Colonic mucosa (tissue), 4 donors: ENCODE results near the gene TEX14. TPM values are rescaled to one million over a fixed set of nuclear protein-coding genes. Genes with fewer than 3 reads are reported as not detected.

Experiments used
- DNase-seq: peaks from one replicate; pipeline ENCODE4 v3.0.0-alpha.2; 2020
- H3K27ac ChIP-seq: fragments of 200-600 bp; one replicate; pipeline ENCODE4 v1.8.0; 2021
- H3K27me3 ChIP-seq: fragments of 200-600 bp; one replicate; pipeline ENCODE4 v1.8.0; 2021
- H3K36me3 ChIP-seq: fragments of 200-600 bp; one replicate; pipeline ENCODE4 v1.8.0; 2021
- H3K4me1 ChIP-seq: fragments of 200-600 bp; one replicate; pipeline ENCODE4 v1.8.0; 2021; ENCODE audit warnings: mild to moderate bottlenecking
- H3K4me3 ChIP-seq: fragments of 200-600 bp; one replicate; pipeline ENCODE4 v1.8.0; 2021
- H3K9ac ChIP-seq, 2 donors: one replicate each; pipeline ENCODE4 v1.7.0; 2013; ENCODE audit warnings: control low read depth in 2 of 2, low read depth in 2 of 2, low read length in 2 of 2
- H3K9me3 ChIP-seq: fragments of 200-600 bp; one replicate; pipeline ENCODE4 v1.8.0; 2021
- intact Hi-C: fragments of 100-400 bp; cut with DNase I; formaldehyde crosslinking; loops from one replicate; pipeline ENCODE4 v1.14.1; 2022
- total RNA-seq, 2 donors: library from RNA; stranded (reverse); fragmentation: NEBNext Ultra II Directional in 1 of 2; extraction: Animal tissue kit (Norgen Biotek cat#: 25700) in 1 of 2; gene quantifications; one replicate each; pipeline ENCODE4 v1.2.1, GENCODE V29; 2021
- TF ChIP-seq, protein P1 (sequence below): fragments of 200-600 bp; IDR thresholded peaks from one replicate; pipeline ENCODE4 v1.8.0; 2022; ENCODE audit warnings: antibody characterized with exemption, mild to moderate bottlenecking
- donor health status: healthy.
- donor health status: DM: no; HTN: no; CAD: no.
- donor health status: DM: no; HTN: no; CAD: no.

Gene TEX14
- total RNA-seq, 2 donors from 2014 or later: 0.10 TPM; not detected in 1

DNA sequence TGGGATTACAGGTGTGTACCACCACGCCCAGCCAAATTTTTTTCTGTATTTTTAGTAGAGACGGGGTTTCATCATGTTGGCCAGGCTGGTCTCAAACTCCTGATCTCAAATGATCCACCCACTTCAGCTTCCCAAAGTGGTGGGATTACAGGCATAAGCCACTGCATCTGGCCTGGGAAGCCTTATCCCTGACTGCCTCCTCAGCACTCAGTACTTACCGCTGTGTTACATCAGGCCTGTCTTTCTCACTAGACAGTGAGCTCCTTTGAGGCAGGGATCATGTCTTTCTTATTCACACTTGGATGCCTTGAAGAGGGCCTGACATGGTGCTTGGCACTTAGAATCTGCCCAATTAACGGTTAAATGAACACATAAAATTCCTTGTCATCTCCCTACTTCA is 121.1 kb downstream of the TEX14 start:
- DNase-seq: no peak
- Histone ChIP-seq H3K9ac (no peak overlapping the region), H3K27ac (no peak overlapping the region), H3K36me3 (no peaks in the 10 kb centered on the region), H3K4me1 (no peaks in the 10 kb centered on the region), H3K9me3 (no peaks in the 10 kb centered on the region), H3K4me3 (no peak overlapping the region), H3K27me3 (no peaks in the 10 kb centered on the region)
- TF ChIP-seq, protein P1, sequence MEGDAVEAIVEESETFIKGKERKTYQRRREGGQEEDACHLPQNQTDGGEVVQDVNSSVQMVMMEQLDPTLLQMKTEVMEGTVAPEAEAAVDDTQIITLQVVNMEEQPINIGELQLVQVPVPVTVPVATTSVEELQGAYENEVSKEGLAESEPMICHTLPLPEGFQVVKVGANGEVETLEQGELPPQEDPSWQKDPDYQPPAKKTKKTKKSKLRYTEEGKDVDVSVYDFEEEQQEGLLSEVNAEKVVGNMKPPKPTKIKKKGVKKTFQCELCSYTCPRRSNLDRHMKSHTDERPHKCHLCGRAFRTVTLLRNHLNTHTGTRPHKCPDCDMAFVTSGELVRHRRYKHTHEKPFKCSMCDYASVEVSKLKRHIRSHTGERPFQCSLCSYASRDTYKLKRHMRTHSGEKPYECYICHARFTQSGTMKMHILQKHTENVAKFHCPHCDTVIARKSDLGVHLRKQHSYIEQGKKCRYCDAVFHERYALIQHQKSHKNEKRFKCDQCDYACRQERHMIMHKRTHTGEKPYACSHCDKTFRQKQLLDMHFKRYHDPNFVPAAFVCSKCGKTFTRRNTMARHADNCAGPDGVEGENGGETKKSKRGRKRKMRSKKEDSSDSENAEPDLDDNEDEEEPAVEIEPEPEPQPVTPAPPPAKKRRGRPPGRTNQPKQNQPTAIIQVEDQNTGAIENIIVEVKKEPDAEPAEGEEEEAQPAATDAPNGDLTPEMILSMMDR: no peak
- intact Hi-C loops: no loop called here

DNA sequence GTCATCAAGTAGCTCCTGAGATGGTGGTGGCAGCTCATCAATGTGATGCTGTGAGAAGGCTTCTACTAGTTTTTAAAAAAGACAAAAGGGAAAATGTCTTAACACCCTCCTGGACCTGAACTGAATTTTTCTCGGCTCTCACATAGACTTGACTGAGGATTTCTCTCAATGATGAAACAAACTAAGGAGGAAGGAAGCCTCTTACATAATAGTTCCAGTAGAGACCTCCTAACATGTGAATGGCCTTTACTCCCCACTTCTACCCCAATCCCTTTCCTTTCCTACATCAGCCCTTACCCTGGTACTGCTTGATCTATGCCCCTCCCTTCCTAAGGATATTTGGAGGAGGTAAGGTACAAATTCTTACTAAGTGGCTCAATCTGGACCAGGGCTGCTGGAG is 122.6 kb downstream of the TEX14 start:
- intact Hi-C loops: no loop called here
- H3K9me3 ChIP-seq: no peaks in the 10 kb centered on the region
- H3K27ac ChIP-seq: no peak overlapping the region
- no peaks in the 10 kb centered on the region for H3K36me3 ChIP-seq
- DNase-seq: no peak
- no peaks in the 10 kb centered on the region for H3K4me1 ChIP-seq
- no peaks in the 10 kb centered on the region for H3K27me3 ChIP-seq
- TF ChIP-seq, protein P1: no peak
- no peak overlapping the region for H3K4me3 ChIP-seq
- no peak overlapping the region for H3K9ac ChIP-seq

DNA sequence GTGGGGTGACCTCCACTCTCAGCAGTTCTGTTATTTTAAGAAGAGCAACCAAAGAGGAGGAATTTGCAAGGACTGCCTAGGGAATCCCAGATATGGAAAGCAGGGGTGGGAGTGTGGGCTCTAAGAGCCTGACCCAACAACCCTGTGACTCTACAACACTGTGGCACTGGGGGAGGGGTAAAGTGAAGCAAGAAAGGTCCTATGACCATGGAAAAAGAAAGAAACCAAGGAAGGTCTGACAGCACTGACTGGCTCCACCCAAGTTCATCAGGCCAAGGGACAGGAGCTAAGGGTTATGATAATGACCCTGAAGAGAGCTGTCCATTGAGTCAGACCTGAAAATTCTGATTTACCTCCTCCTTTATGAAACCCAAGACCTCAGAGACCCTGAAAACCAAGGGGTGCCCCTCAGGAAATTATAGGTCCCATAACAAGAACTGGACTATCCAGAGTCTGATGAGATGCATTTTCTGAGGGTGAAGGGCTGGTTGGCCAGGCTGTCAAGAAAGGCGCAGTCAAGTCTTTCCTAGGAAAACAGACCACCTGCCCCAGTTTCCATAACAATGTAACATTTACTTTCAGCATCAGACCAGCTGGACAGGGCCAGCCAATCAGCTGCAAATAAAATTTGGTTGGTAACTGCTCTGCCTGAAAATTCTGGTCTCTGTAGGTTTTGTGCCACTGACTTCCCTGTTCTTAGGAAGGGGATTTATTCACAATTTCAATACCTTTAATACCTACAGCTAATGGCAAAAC is 123.6 kb downstream of the TEX14 start:
- no peaks in the 10 kb centered on the region for H3K27me3 ChIP-seq
- H3K9ac ChIP-seq: no peak overlapping the region
- TF ChIP-seq, protein P1: no peak
- DNase-seq: no peak
- intact Hi-C loops: no loop called here
- no peaks in the 10 kb centered on the region for H3K4me1 ChIP-seq
- H3K9me3 ChIP-seq: no peaks in the 10 kb centered on the region
- H3K4me3 ChIP-seq: no peak overlapping the region
- no peaks in the 10 kb centered on the region for H3K36me3 ChIP-seq
- H3K27ac ChIP-seq: no peak overlapping the region

DNA sequence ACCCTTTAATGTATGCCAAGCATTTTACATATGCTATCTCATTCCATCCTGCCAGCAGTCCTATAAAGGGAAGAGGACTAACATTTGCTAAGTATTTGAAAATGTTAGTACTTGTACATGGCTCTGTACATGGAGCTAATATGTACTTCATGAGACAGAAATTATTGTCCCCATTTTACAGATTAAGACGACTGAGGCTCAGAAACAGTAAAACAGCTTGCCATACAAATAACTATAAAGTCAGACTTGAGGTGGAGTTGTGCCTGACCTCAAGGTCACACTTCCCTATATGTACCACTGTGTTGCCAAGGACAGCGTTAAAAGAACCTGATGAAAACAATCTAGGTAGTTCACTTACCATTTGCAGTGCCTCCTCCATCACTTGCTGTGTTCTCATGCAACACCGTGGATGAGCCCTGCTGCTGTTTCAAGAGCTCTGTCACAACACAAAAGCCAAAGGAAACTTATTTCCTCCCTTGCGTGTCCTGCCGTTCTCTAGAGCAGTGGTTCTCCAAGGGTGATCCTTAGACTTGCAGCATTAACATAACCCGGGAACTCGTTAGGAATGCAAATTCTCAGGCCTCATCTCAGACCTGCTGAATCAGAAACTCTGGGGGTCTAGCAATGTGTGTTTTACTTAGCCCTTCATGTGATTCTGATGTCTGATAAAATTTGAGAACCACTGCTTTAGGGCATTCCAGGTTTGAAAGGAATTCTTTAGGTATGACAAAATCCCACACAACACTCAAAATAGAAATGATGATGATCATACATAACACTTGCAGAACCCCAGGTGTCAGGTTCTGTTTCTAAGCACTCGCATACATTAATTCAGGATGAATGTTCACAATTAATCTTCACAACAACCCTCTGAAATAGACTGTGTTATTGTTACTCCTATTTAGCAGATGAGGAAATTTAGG is 126.2 kb downstream of the TEX14 start:
- no peaks in the 10 kb centered on the region for H3K9me3 ChIP-seq
- no peaks in the 10 kb centered on the region for H3K27me3 ChIP-seq
- TF ChIP-seq, protein P1: no peak
- no peaks in the 10 kb centered on the region for H3K36me3 ChIP-seq
- H3K4me1 ChIP-seq: no peaks in the 10 kb centered on the region
- no peak overlapping the region for H3K9ac ChIP-seq
- H3K4me3 ChIP-seq: no peak overlapping the region
- intact Hi-C loops: no loop called here
- no peak for DNase-seq
- H3K27ac ChIP-seq: no peak overlapping the region

DNA sequence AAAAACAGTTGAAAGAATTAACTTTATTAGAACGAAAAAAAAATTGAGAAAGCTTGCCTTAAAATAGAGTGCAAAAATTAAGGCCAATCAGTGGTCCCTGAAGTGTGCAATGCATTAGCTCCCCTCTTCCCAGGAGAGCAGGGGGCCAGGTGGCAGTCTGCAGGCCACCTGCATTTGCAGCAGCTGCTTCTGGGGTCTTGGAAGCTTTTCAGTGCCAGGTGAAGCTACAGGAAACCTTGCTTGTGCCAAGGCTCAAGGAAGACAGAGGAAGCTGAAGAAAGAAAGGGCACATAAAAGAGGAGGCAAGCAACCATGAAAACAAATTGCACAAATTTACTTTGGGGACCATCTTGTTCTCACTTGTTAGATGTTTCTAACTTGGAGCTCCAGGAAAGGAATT is 126.9 kb downstream of the TEX14 start:
- intact Hi-C loops: no loop called here
- Histone ChIP-seq H3K4me1 (no peaks in the 10 kb centered on the region), H3K27ac (no peak overlapping the region), H3K36me3 (no peaks in the 10 kb centered on the region), H3K9me3 (no peaks in the 10 kb centered on the region), H3K9ac (no peak overlapping the region), H3K27me3 (no peaks in the 10 kb centered on the region), H3K4me3 (no peak overlapping the region)
- TF ChIP-seq, protein P1: no peak
- DNase-seq: no peak
